ENCODE data around the gene PTPN20. TPM values are rescaled to one million over a fixed set of nuclear protein-coding genes. Genes with fewer than 3 reads are reported as not detected.

The PTPN20 gene
- total and polyA plus RNA-seq, 4 donors: 0.57 to 7.2 (median 1.7) TPM

- H3K9ac ChIP-seq (ENCODE audit: insufficient read depth in 1 of 2, low read length in 2 of 2): no peak overlapping the region
- peaks cover 0 to 49% (median 12%) of the 10 kb centered on the region in 5 donors for H3K4me1 ChIP-seq (ENCODE audit: control insufficient read depth in 5 of 5, insufficient read depth in 5 of 5, low read length in 5 of 5)
- H3K9me3 ChIP-seq (ENCODE audit: control insufficient read depth in 4 of 4, insufficient read depth in 3 of 4, low read length in 3 of 4): no peaks in the 10 kb centered on the region
- H3K27me3 ChIP-seq (ENCODE audit: control insufficient read depth in 3 of 3, insufficient read depth in 3 of 3, low read length in 2 of 3): no peaks in the 10 kb centered on the region
- 77 to 88% methylated on average over 5 of the region's 5 CpGs for WGBS, 2 donors
- H3K36me3 ChIP-seq (ENCODE audit: control insufficient read depth in 4 of 4, insufficient read depth in 4 of 4, low read length in 4 of 4): no peaks in the 10 kb centered on the region
- ATAC-seq (ENCODE audit: insufficient read depth, low FRiP score) (no peak), DNase-seq (no peak)
- no peak overlapping the region for H3K4me3 ChIP-seq
- no peak overlapping the region for H3K27ac ChIP-seq (ENCODE audit: low read depth in 1 of 2, low read length in 1 of 2)
- TF ChIP-seq CTCF (IDR thresholded peaks at IDR 0.05; ENCODE audit: control extremely low read depth, extremely low read depth): no peak
Observed at GRCh38 chr10:47047127-47047504, 135.9 kb downstream of the PTPN20 start.

GRCh38 chr10:47047577-47048525 is 136.6 kb downstream of the PTPN20 start:
- ATAC-seq (ENCODE audit: insufficient read depth, low FRiP score): no peak
- 45 to 50% methylated on average over 15 of the region's 15 CpGs for WGBS, 2 donors

GRCh38 chr10:47048526-47048905 is 137.3 kb downstream of the PTPN20 start:
- Histone ChIP-seq H3K4me1 (ENCODE audit: control insufficient read depth in 5 of 5, insufficient read depth in 5 of 5, low read length in 5 of 5) (peaks cover 0 to 57% (median 12%) of the 10 kb centered on the region in 5 donors), H3K27ac (ENCODE audit: low read depth in 1 of 2, low read length in 1 of 2) (no peak overlapping the region), H3K9me3 (ENCODE audit: control insufficient read depth in 4 of 4, insufficient read depth in 3 of 4, low read length in 3 of 4) (no peaks in the 10 kb centered on the region), H3K27me3 (ENCODE audit: control insufficient read depth in 3 of 3, insufficient read depth in 3 of 3, low read length in 2 of 3) (no peaks in the 10 kb centered on the region), H3K4me3 (no peak overlapping the region), H3K36me3 (ENCODE audit: control insufficient read depth in 4 of 4, insufficient read depth in 4 of 4, low read length in 4 of 4) (no peaks in the 10 kb centered on the region), H3K9ac (ENCODE audit: insufficient read depth in 1 of 2, low read length in 2 of 2) (no peak overlapping the region)
- no peak for ATAC-seq (ENCODE audit: insufficient read depth, low FRiP score)
- no peak for TF ChIP-seq CTCF (IDR thresholded peaks at IDR 0.05; ENCODE audit: control extremely low read depth, extremely low read depth)
- 59 to 75% methylated on average over 7 of the region's 7 CpGs for WGBS, 2 donors
- DNase-seq: peak; percentile 31 to 56 (median 43)

More at GRCh38 chr10:47047577-47048525, 136.6 kb downstream of the PTPN20 start:
- no peaks in the 10 kb centered on the region for H3K27me3 ChIP-seq (ENCODE audit: control insufficient read depth in 3 of 3, insufficient read depth in 3 of 3, low read length in 2 of 3)
- H3K4me3 ChIP-seq: no peak overlapping the region
- no peaks in the 10 kb centered on the region for H3K9me3 ChIP-seq (ENCODE audit: control insufficient read depth in 4 of 4, insufficient read depth in 3 of 4, low read length in 3 of 4)
- peak; percentile 76 for TF ChIP-seq CTCF (IDR thresholded peaks at IDR 0.05; ENCODE audit: control extremely low read depth, extremely low read depth)
- peak; percentile 87 to 93 (median 87) for DNase-seq
- H3K4me1 ChIP-seq (ENCODE audit: control insufficient read depth in 5 of 5, insufficient read depth in 5 of 5, low read length in 5 of 5): peaks cover 0 to 53% (median 12%) of the 10 kb centered on the region in 5 donors
- H3K27ac ChIP-seq (ENCODE audit: low read depth in 1 of 2, low read length in 1 of 2): no peak overlapping the region
- H3K9ac ChIP-seq (ENCODE audit: insufficient read depth in 1 of 2, low read length in 2 of 2): no peak overlapping the region
- no peaks in the 10 kb centered on the region for H3K36me3 ChIP-seq (ENCODE audit: control insufficient read depth in 4 of 4, insufficient read depth in 4 of 4, low read length in 4 of 4)
